K562 (cell line): ENCODE measurements around the gene FAF2. TPM values are rescaled to one million over a fixed set of nuclear protein-coding genes. Genes with fewer than 3 reads are reported as not detected.
A peak's percentile ranks its signal among the peaks of the same experiment; 100 is the strongest.

Source experiments
- ARHGAP35 ChIP-seq: fragments of 450-650 bp; IDR thresholded peaks from 2 replicates; pipeline ENCODE4 v1.6.1; 2018; ENCODE audit not compliant: partially characterized antibody
- CCNT2 ChIP-seq: IDR thresholded peaks from 2 replicates; pipeline ENCODE4 v1.6.1; 2011; ENCODE audit warnings: borderline replicate concordance, low read depth, mild to moderate bottlenecking, moderate library complexity, mixed read lengths, low read length; ENCODE audit not compliant: insufficient read length; ENCODE audit errors: extremely low read depth
- CLOCK ChIP-seq: fragments of 250-450 bp; sonication (Bioruptor Pico); IDR thresholded peaks from 2 replicates; pipeline ENCODE4 v1.4.0; 2020; ENCODE audit warnings: mild to moderate bottlenecking, moderate library complexity, borderline replicate concordance
- DLX4 ChIP-seq: fragments of 250-450 bp; sonication (Bioruptor Pico); IDR thresholded peaks from 2 replicates; pipeline ENCODE4 v1.6.1; 2021; ENCODE audit warnings: mild to moderate bottlenecking
- KAT8 ChIP-seq: fragments of 450-650 bp; IDR thresholded peaks from 2 replicates; pipeline ENCODE4 v1.6.1; 2016; ENCODE audit warnings: low read depth, mild to moderate bottlenecking
- MAFG ChIP-seq: fragments of 450-650 bp; conservative IDR thresholded peaks from 2 replicates; pipeline ENCODE4 v1.6.1; 2016; ENCODE audit warnings: missing genetic modification characterization, missing compliant biosample characterization
- NR2C2 ChIP-seq, 2 experiments: fragments of 200-800 bp in 1 of 2; sonication (Bioruptor generic) in 1 of 2; sonication (generic) in 1 of 2; formaldehyde crosslinking in 1 of 2; IDR thresholded peaks; 2 replicates each; pipeline versions ENCODE4 v1.6.1 to v1.8.0; 2016 to 2022; ENCODE audit warnings: mild to moderate bottlenecking in 1 of 2, missing compliant biosample characterization in 1 of 2, missing genetic modification characterization in 1 of 2, missing genetic modification reagents in 1 of 2
- PTRF ChIP-seq: fragments of 450-650 bp; IDR thresholded peaks from 2 replicates; pipeline ENCODE4 v1.6.1; 2016; ENCODE audit warnings: mild to moderate bottlenecking, missing genetic modification characterization, missing compliant biosample characterization
- SAFB2 ChIP-seq: fragments of 200-400 bp; formaldehyde crosslinking; IDR thresholded peaks from 2 replicates; pipeline ENCODE4 v1.6.1; 2018; ENCODE audit warnings: borderline replicate concordance, low read length, low read depth, moderate library complexity; ENCODE audit not compliant: severe bottlenecking
- ZC3H4 ChIP-seq: sonication (generic); formaldehyde crosslinking; IDR thresholded peaks from 2 replicates; pipeline ENCODE4 v1.9.0; 2021; ENCODE audit warnings: missing genetic modification reagents, borderline replicate concordance
- polyA plus RNA-seq, 8 experiments: library from polyadenylated mRNA; depleted of rRNA in 4 of 8; stranded (reverse) in 5 of 8; unstranded in 3 of 8; fragments of >200 nt; fragmentation: Nextera tagmentation in 2 of 8; fragmentation: Illumina TruSeq in 1 of 8; extraction: Ambion mirVana in 2 of 8; extraction: Trizol in 1 of 8; gene quantifications; 2 replicates each; pipeline versions ENCODE4 v1.2.1 to v1.2.3, GENCODE V29; 2011 to 2014; ENCODE audit warnings: inconsistent platforms in 1 of 8, missing spikeins in 1 of 8
- total RNA-seq, 7 experiments: library from RNA; depleted of rRNA in 6 of 7; stranded (reverse); fragments of >200 nt in 6 of 7; fragmentation: Illumina TruSeq in 2 of 7; extraction: Trizol in 2 of 7; gene quantifications; 2 replicates each; pipeline versions ENCODE4 v1.2.1 to v1.2.3, GENCODE V29; 2011 to 2021; ENCODE audit warnings: low replicate concordance in 1 of 7
- TF ChIP-seq, protein P1 (sequence below), 2 experiments: fragments of 450-650 bp; IDR thresholded peaks; 2 replicates each; pipeline ENCODE4 v1.6.1; 2016; ENCODE audit warnings: mild to moderate bottlenecking in 2 of 2, borderline replicate concordance in 1 of 2, low read depth in 1 of 2, moderate library complexity in 1 of 2

Gene FAF2
- total and polyA plus RNA-seq, 9 of the 15 experiments (the other 6 are each of a cell fraction or from before 2014, with no cell fraction given) = 25.0 to 44.6 (median 36.1) TPM

- TF ChIP-seq NR2C2 (CRISPR knock-in tag; IDR thresholded peaks at IDR 0.05) = no peak
- peak; percentile 55 for TF ChIP-seq NR2C2 (tag; IDR thresholded peaks at IDR 0.05)
- TF ChIP-seq KAT8 = no peak
- no peak for TF ChIP-seq PTRF (tag)
- TF ChIP-seq MAFG (tag) = no peak
- no peak for TF ChIP-seq ARHGAP35
- no peak for TF ChIP-seq DLX4
- TF ChIP-seq CCNT2 = peak; percentile 70
- TF ChIP-seq, protein P1, sequence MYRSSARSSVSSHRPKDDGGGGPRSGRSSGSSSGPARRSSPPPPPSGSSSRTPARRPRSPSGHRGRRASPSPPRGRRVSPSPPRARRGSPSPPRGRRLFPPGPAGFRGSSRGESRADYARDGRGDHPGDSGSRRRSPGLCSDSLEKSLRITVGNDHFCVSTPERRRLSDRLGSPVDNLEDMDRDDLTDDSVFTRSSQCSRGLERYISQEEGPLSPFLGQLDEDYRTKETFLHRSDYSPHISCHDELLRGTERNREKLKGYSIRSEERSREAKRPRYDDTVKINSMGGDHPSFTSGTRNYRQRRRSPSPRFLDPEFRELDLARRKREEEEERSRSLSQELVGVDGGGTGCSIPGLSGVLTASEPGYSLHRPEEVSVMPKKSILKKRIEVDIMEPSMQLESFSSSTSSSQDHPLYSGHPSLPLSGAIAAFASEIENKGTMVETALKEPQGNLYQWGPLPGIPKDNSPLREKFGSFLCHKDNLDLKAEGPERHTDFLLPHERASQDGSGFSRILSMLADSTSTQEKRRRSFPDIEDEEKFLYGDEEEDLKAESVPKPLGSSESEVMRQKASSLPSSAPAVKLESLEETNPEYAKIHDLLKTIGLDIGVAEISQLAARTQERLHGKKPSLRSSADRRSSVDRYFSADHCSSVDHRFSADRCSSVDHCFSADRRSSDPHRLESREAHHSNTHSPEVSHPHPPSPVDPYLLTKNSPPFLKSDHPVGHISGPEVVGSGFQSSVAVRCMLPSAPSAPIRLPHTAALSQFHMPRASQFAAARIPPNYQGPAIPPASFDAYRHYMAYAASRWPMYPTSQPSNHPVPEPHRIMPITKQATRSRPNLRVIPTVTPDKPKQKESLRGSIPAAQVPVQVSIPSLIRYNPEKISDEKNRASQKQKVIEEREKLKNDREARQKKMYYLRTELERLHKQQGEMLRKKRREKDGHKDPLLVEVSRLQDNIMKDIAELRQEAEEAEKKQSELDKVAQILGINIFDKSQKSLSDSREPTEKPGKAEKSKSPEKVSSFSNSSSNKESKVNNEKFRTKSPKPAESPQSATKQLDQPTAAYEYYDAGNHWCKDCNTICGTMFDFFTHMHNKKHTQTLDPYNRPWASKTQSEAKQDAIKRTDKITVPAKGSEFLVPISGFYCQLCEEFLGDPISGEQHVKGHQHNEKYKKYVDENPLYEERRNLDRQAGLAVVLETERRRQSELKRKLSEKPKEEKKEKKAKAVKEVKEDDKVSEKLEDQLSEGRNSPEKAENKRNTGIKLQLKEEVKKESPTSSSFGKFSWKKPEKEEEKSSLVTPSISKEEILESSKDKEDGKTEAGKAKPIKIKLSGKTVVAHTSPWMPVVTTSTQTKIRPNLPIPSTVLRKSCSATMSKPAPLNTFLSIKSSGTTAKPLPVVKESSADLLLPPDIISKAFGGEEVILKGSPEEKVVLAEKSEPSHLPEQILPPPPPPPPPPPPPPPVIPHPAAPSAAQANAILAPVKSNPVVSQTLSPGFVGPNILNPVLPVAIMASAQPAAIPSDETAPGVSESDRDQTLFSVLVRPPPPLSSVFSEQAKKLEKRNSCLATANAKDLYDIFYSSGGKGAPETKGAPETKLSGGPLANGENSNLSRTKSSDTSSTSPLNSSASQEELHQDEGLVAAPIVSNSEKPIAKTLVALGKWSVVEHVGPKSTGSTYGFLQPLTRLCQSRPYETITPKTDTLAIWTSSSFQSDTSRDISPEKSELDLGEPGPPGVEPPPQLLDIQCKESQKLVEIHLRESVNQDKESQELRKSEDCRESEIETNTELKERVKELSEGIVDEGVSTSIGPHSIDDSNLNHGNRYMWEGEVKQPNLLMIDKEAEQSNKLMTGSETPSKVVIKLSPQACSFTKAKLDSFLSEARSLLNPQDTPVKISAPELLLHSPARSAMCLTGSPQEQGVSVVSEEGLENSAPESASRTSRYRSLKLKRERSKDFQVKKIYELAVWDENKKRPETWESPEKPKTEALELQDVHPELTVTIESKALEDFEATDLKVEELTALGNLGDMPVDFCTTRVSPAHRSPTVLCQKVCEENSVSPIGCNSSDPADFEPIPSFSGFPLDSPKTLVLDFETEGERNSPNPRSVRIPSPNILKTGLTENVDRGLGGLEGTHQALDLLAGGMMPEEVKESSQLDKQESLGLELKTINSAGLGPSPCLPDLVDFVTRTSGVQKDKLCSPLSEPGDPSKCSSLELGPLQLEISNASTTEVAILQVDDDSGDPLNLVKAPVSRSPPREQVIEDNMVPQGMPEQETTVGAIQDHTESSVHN (IDR thresholded peaks at IDR 0.05; ENCODE audit: borderline replicate concordance in 1 of 2, low read depth in 1 of 2) = no peak
- no peak for TF ChIP-seq SAFB2
- no peak for TF ChIP-seq ZC3H4 (CRISPR knock-in tag)
- TF ChIP-seq CLOCK (CRISPR knock-in tag) = no peak
Observed at GRCh38 chr5:176536902-176537553, 88.8 kb downstream of the FAF2 start, which contains the start of gene RNF44 (continued).
